Right lobe of liver (tissue), 6 donors: ENCODE results near the gene AMZ1. TPM values are rescaled to one million over a fixed set of nuclear protein-coding genes. Genes with fewer than 3 reads are reported as not detected.

ENCODE experiments used
- ATAC-seq, 4 donors: fragments of 200-7000 bp; cut with Tn5 transposase; one replicate each; pipeline ENCODE4 v1.9.1; 2020; ENCODE audit warnings: mild to moderate bottlenecking in 4 of 4, moderate library complexity in 4 of 4
- DNase-seq, 3 donors: peaks; one replicate each; pipeline ENCODE4 v3.0.0-alpha.2; 2020
- H3K27ac ChIP-seq, 3 donors: fragments of 200-600 bp; one replicate each; pipeline ENCODE4 v1.8.0; 2022
- H3K27me3 ChIP-seq, 2 donors: fragments of 200-600 bp; one replicate each; pipeline ENCODE4 v1.8.0; 2022
- H3K36me3 ChIP-seq, 4 donors: fragments of 200-600 bp; sonication (generic) in 1 of 4; one replicate each; pipeline versions ENCODE4 v1.5.1 to v1.8.0; 2017 to 2022; ENCODE audit warnings: control low read depth in 1 of 4
- H3K4me1 ChIP-seq, 4 donors: fragments of 200-600 bp; sonication (generic) in 1 of 4; one replicate each; pipeline versions ENCODE4 v1.5.1 to v1.8.0; 2017 to 2022; ENCODE audit warnings: control low read depth in 1 of 4
- H3K4me3 ChIP-seq, 3 donors: fragments of 200-600 bp; one replicate each; pipeline ENCODE4 v1.8.0; 2022
- H3K9me3 ChIP-seq, 4 donors: fragments of 200-600 bp; sonication (generic) in 1 of 4; one replicate each; pipeline versions ENCODE4 v1.5.1 to v1.8.0; 2017 to 2022; ENCODE audit warnings: control low read depth in 1 of 4
- CTCF ChIP-seq, 4 donors: fragments of 200-600 bp in 3 of 4; fragments of 450-650 bp in 1 of 4; IDR thresholded peaks; one replicate each; pipeline versions ENCODE4 v1.5.1 to v1.8.0; 2016 to 2022; ENCODE audit warnings: antibody characterized with exemption in 4 of 4, mild to moderate bottlenecking in 2 of 4
- POLR2A ChIP-seq: fragments of 450-650 bp; IDR thresholded peaks from one replicate; pipeline ENCODE4 v1.6.1; 2017; ENCODE audit warnings: antibody characterized with exemption, mild to moderate bottlenecking
- WGBS: methylation state at CpG from one replicate; pipeline ENCODE4 v1.1.6; 2018; ENCODE audit warnings: low coverage, low lambda C conversion rate; ENCODE audit not compliant: insufficient coverage; ENCODE audit errors: missing lambda C conversion rate; 5-methylcytosine and 5-hydroxymethylcytosine counted together
- intact Hi-C, 2 donors: fragments of 100-400 bp; cut with DNase I; formaldehyde crosslinking; loops; one replicate each; pipeline versions ENCODE4 v1.11.2 to v1.14.1; 2022
- total RNA-seq, 6 experiments: library from RNA; depleted of rRNA in 2 of 6; stranded (reverse); fragments of >200 nt in 2 of 6; fragmentation: NEBNext Ultra II Directional in 3 of 6; extraction: Animal tissue kit (Norgen Biotek cat#: 25700) in 3 of 6; gene quantifications; one replicate each; pipeline versions ENCODE4 v1.1.0 to v1.2.4, GENCODE V29; 2016 to 2023
- donor health status: DM: no; HTN: yes; CAD: no.
- donor health status: DM: no; HTN: no; CAD: no.
- donor health status: DM: no; HTN: no; CAD: no.
- donor health status: DM: no; HTN: yes; CAD: no.
- donor health status: DM: no; HTN: yes; CAD: no.

Gene AMZ1
- total RNA-seq, 6 experiments from 2014 or later, result 0.42 to 5.8 (median 1.4) TPM; not detected in 1

- Histone ChIP-seq H3K9me3 (no peaks in the 10 kb centered on the region), H3K4me3 (no peak overlapping the region), H3K27ac (no peak overlapping the region), H3K4me1 (no peaks in the 10 kb centered on the region), H3K27me3 (no peaks in the 10 kb centered on the region), H3K36me3 (no peaks in the 10 kb centered on the region)
- ATAC-seq (peak; percentile 88 to 97 (median 92)), DNase-seq (peak; percentile 88 to 91 (median 89))
- WGBS, result 7% methylated on average over 11 of the region's 27 CpGs
- intact Hi-C loops, result loop anchor here (10.0 kb wide), 3 partner anchors 106 to 206 kb away; partner anchors contain the start of gene GRIFIN (in 2 of the 2)
- TF ChIP-seq CTCF (IDR thresholded peaks at IDR 0.05), result peak; percentile 78 to 87 (median 81)
- TF ChIP-seq POLR2A, result no peak
Observed at GRCh38 chr7:2680792-2681490, 7.1 kb upstream of the AMZ1 start.

- whole genome bisulfite sequencing, result 33% methylated on average over 2 of the region's 27 CpGs
- Histone ChIP-seq H3K4me3 (no peak overlapping the region), H3K27me3 (peaks cover 0 to 2% of the 10 kb centered on the region in 2 donors), H3K4me1 (no peaks in the 10 kb centered on the region), H3K36me3 (no peaks in the 10 kb centered on the region), H3K27ac (no peak overlapping the region), H3K9me3 (no peaks in the 10 kb centered on the region)
- ATAC-seq (no peak), DNase-seq (no peak)
- TF ChIP-seq POLR2A (no peak), CTCF (IDR thresholded peaks at IDR 0.05) (no peak)
- intact Hi-C loops, result loop anchor here (10.0 kb wide), 3 partner anchors 107 to 207 kb away; partner anchors contain the start of gene GRIFIN (in 2 of the 2)
Observed at GRCh38 chr7:2681929-2682799, 5.8 kb upstream of the AMZ1 start.

DNA sequence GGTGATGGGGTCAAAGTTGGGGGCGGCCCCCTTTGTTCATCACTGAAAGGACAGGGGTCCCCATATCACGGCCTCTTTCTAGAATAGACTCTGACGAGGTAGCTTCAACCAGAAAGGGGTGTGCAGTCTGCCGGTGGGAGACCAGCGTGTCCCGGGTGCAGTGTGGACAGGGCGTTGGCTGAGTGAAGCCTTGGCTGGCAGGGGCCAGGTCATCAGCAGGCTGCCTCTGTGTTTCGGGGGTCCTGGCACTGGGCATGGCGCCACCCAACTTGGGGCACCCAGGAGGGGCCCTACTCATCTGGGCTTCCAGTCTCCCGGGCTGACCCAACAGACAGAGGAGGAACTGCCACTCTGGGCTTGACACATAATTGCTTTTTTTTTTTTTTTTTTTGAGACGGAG lies 3.5 kb upstream of the AMZ1 start:
- no peak for DNase-seq
- WGBS, result 81% methylated on average over 3 of the region's 11 CpGs
- no peak overlapping the region for H3K4me3 ChIP-seq
- no peaks in the 10 kb centered on the region for H3K4me1 ChIP-seq
- intact Hi-C loops, result loop anchor here (10.0 kb wide), 3 partner anchors 110 to 210 kb away; partner anchors contain the start of gene GRIFIN (in 2 of the 2)
- TF ChIP-seq CTCF (IDR thresholded peaks at IDR 0.05) (no peak), POLR2A (no peak)
- peaks cover 0 to 13% of the 10 kb centered on the region in 2 donors for H3K27me3 ChIP-seq
- ATAC-seq, result no peak
- H3K36me3 ChIP-seq, result no peaks in the 10 kb centered on the region
- H3K9me3 ChIP-seq, result no peaks in the 10 kb centered on the region
- H3K27ac ChIP-seq, result no peak overlapping the region

DNA sequence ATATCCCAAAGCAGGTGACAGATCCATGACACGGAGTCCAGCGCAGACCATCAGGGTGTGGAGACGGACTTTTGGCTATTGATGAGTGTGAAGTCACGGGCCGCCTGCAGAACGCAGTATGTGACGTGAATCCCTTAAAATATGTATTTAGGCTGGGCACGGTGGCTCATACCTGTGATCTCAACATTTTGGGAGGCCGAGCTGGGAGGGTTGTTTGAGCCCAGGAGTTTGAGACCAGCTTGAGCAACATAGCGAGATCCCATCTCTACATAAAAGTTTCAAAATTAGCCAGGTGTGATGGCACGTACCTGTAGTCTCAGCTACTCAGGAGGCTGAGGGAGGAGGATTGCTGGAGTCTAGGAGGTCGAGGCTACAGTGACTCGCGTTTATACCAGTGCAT lies 1.9 kb upstream of the AMZ1 start:
- peaks cover 0 to 13% of the 10 kb centered on the region in 2 donors for H3K27me3 ChIP-seq
- no peak overlapping the region for H3K4me3 ChIP-seq
- intact Hi-C loops, result loop anchor here (10.0 kb wide), 3 partner anchors 111 to 211 kb away; partner anchors contain the start of gene GRIFIN (in 2 of the 2)
- no peak for TF ChIP-seq POLR2A
- TF ChIP-seq CTCF (IDR thresholded peaks at IDR 0.05), result no peak
- no peaks in the 10 kb centered on the region for H3K36me3 ChIP-seq
- no peak for ATAC-seq
- no peak for DNase-seq
- no peaks in the 10 kb centered on the region for H3K4me1 ChIP-seq
- H3K9me3 ChIP-seq, result no peaks in the 10 kb centered on the region
- WGBS, result 84% methylated on average over 14 of the region's 14 CpGs
- no peak overlapping the region for H3K27ac ChIP-seq
